Vagina (tissue), 2 donors: Measurements from ENCODE around the gene CDKN2A.

ENCODE experiments used
- POLR2A ChIP-seq, 2 donors: fragments of 450-650 bp; IDR thresholded peaks; one replicate each; pipeline ENCODE4 v1.6.1; 2017; ENCODE audit warnings: antibody characterized with exemption in 2 of 2, mild to moderate bottlenecking in 2 of 2, moderate library complexity in 2 of 2
- POLR2AphosphoS5 ChIP-seq, 2 donors: sonication (generic); formaldehyde crosslinking; IDR thresholded peaks; one replicate each; pipeline ENCODE4 v1.9.0; 2017; ENCODE audit warnings: antibody characterized with exemption in 2 of 2, mild to moderate bottlenecking in 2 of 2, low read depth in 1 of 2; ENCODE audit not compliant: insufficient read depth in 1 of 2
- TF ChIP-seq, protein P1 (sequence below), 3 experiments: fragments of 450-650 bp in 2 of 3; fragments of 200-600 bp in 1 of 3; sonication (generic) in 1 of 3; IDR thresholded peaks; one replicate each; pipeline ENCODE4 v1.5.1; 2017 to 2019; ENCODE audit warnings: antibody characterized with exemption in 3 of 3, mild to moderate bottlenecking in 2 of 3, moderate library complexity in 2 of 3

DNA sequence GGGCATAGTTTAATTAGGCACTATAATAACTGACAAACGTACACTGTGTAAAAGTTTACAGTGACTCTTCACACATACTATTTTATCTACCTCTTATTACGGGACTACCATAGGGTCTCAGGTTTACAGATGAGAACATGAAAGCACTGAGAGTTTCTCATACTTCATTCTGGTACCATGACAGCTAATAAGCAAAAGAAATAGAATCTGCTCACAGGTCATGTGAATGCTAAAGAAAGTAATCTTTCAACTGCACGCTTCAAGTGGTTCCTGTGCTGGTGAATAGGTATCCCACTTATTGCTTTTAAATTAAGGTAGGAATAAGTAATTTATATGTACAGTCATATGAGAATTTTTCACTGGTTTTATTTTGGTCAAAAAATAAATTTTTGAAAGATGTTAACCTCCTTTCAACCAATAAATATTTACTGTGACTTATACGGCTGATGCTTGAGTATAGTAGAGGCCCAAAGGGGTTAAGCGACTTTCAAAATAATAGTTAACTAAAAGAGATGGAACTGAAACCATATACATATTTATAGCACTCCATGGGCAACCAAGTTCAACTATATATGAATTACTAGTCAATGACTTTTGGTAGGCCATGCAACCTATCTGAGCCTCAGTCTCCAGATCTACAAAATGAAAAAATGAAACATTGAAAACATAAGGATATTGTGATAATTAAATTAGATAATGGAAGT, 8.1 kb downstream of the CDKN2A start:
- TF ChIP-seq, protein P1, sequence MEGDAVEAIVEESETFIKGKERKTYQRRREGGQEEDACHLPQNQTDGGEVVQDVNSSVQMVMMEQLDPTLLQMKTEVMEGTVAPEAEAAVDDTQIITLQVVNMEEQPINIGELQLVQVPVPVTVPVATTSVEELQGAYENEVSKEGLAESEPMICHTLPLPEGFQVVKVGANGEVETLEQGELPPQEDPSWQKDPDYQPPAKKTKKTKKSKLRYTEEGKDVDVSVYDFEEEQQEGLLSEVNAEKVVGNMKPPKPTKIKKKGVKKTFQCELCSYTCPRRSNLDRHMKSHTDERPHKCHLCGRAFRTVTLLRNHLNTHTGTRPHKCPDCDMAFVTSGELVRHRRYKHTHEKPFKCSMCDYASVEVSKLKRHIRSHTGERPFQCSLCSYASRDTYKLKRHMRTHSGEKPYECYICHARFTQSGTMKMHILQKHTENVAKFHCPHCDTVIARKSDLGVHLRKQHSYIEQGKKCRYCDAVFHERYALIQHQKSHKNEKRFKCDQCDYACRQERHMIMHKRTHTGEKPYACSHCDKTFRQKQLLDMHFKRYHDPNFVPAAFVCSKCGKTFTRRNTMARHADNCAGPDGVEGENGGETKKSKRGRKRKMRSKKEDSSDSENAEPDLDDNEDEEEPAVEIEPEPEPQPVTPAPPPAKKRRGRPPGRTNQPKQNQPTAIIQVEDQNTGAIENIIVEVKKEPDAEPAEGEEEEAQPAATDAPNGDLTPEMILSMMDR (IDR thresholded peaks at IDR 0.05): no peak
- TF ChIP-seq POLR2A (IDR thresholded peaks at IDR 0.05) (no peak), POLR2AphosphoS5 (IDR thresholded peaks at IDR 0.05; ENCODE audit: insufficient read depth in 1 of 2, low read depth in 1 of 2) (no peak)
